ENCODE results near the gene HELZ. TPM values are rescaled to one million over a fixed set of nuclear protein-coding genes. Genes with fewer than 3 reads are reported as not detected.

HELZ gene
- total RNA-seq, 1 donor from 2014 or later: 86.0 TPM

DNA sequence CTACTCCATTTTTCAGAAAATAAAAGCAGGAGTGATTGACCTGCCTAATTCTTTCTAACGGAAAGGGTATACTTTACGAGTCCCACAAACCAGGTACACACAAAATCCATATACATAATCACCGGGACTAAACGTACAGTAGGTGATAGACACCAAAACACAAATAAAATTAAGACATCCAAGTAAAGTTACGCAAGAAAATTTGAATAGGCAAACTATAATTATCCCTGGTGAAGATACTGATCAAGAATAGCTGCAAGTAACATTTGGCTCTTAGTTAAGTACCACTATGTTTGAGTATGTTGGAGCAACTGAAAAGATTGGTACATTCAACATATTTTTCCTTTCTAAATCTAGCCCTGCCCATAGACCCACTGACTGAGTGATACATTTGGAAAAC lies 1.7 kb downstream of the HELZ start:
- DNase-seq (ENCODE audit: low spot score) (no peak), ATAC-seq (no peak)
- intact Hi-C loops (cut with DNase I): no loop called here

- DNase-seq (ENCODE audit: low spot score): no peak
- ATAC-seq: no peak
- intact Hi-C loops (cut with DNase I): no loop called here
Observed at GRCh38 chr17:67241719-67242341, 3.2 kb downstream of the HELZ start.

DNA sequence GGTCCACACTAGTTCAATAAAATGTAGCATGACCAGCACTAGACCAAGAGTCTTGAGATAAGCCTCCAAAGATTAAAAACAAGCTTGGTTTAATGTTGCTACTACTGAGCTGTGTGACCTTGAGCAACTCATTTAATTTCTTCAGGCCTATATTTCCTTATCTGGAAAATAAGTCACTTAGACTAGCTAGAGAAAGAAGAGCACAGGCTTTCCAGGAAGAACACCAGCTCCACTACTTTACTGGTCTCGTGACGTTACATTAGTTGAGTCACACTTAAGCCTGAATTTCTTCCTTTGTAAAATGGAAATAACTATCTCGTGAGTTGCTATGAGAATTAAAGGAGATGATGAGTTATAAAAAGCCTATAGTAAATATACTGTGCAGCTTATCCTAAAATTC lies 5.4 kb downstream of the HELZ start:
- peak; percentile 20 for ATAC-seq
- intact Hi-C loops (cut with DNase I): no loop called here
- DNase-seq (ENCODE audit: low spot score): no peak

DNA sequence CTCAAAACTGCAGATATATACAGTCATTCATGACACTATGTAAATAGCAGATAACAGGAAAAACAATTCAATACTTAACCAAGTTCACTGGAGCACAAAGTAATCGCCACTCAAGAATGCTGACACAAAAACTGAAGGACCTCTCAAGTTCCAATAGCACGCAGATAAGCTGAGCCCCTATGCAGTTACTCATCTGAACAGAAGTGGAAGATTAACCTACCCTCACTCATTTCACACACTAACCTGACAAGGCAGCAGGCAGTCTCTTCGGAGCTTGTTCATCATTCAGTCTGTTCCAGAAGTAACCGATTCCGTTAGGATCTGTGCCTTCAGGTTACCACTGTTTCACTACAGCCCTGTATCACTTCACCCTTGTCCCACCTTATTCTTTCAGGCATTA lies 6.0 kb downstream of the HELZ start:
- intact Hi-C loops (cut with DNase I): no loop called here
- no peak for DNase-seq (ENCODE audit: low spot score)
- no peak for ATAC-seq

DNA sequence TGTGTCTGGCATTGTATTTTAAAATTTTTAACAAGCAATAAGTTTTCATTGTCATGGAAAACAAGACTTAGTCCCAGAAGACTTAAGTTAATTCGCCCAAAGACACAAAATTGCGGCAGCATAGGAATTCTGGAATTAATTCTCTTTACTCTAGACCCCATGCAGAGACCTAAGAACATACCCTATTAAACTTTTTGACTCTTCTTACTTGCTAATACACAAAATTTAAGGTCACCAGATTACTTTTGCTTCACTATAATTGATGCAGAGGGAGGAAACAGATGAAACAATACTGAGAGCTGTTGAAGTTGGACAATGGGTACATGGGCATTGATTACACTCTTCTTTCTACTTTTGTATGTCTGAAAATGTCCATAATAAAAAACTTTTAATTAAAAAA lies 12.6 kb downstream of the HELZ start:
- no peak for DNase-seq (ENCODE audit: low spot score)
- ATAC-seq: no peak
- intact Hi-C loops (cut with DNase I): no loop called here

- ATAC-seq (no peak), DNase-seq (ENCODE audit: low spot score) (no peak)
- intact Hi-C loops (cut with DNase I): loop anchor here (10.0 kb wide), 1 partner anchor 65 kb away; no protein-coding TSS in a partner anchor
Observed at GRCh38 chr17:67229109-67229955, 15.7 kb downstream of the HELZ start.

DNA sequence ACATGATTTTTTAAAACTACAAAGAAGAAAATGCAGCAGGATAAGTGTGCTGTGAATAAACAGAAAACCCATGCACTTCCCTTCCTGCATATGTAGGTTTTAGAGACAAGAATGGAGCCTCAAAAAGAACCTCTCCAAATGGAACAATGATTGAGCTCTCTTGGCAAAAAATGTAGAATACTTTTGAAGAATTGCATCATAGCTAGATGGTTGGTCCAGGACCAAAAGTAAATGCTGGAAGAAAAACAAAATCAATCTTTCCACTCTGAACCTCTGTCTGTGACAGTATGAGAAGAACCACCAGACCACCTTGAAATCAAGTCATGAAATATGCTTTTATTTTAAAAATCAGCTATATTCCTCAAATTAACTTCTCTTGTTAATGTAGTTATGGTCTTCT lies 17.5 kb downstream of the HELZ start:
- ATAC-seq (no peak), DNase-seq (ENCODE audit: low spot score) (no peak)
- intact Hi-C loops (cut with DNase I): loop anchor here (10.0 kb wide), 1 partner anchor 67 kb away; no protein-coding TSS in a partner anchor

GRCh38 chr17:67225316-67225715 lies 19.7 kb downstream of the HELZ start:
- intact Hi-C loops (cut with DNase I): loop anchor here (10.0 kb wide), 1 partner anchor 69 kb away; no protein-coding TSS in a partner anchor
- ATAC-seq: no peak

GRCh38 chr17:67224736-67225135 lies 20.3 kb downstream of the HELZ start:
- DNase-seq (ENCODE audit: low spot score) (no peak), ATAC-seq (no peak)
- intact Hi-C loops (cut with DNase I): loop anchor here (10.0 kb wide), 1 partner anchor 70 kb away; no protein-coding TSS in a partner anchor

More at GRCh38 chr17:67225316-67225715, 19.7 kb downstream of the HELZ start:
- DNase-seq (ENCODE audit: low spot score): no peak

GRCh38 chr17:67223924-67224323 lies 21.1 kb downstream of the HELZ start:
- DNase-seq (ENCODE audit: low spot score): no peak
- ATAC-seq: no peak
- intact Hi-C loops (cut with DNase I): loop anchor here (10.0 kb wide), 1 partner anchor 71 kb away; no protein-coding TSS in a partner anchor

- DNase-seq (ENCODE audit: low spot score) (no peak), ATAC-seq (peak; percentile 75)
- intact Hi-C loops (cut with DNase I): loop anchor here (10.0 kb wide), 1 partner anchor 73 kb away; no protein-coding TSS in a partner anchor
Observed at GRCh38 chr17:67221062-67221998, 23.7 kb downstream of the HELZ start.

DNA sequence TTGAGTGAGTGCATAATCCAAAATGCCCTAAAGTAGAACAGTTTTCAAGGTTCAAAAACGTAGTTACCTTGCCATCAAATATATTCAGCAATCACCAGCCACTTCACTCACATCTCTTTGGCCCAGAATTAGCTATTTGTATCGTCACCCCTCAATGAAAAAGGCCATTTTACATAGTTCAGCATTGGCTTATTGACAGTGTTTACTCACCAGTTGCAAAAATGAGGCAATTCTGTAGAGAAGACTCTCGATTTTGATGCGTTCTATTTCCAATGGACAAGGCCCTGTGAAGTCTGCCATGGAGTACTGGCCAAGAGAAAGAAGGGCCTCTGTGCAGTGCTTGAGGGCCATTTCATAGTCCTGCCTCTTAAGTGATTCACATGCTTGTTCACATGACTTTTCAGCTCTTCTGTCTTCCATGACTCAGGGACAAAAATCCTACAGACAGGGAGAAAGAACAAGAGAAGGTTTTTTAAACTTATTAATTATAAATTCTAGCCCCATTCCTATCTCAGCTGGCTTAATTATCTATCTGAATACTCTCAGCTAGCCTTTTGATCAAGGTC lies 26.5 kb downstream of the HELZ start:
- intact Hi-C loops (cut with DNase I): no loop called here
- no peak for ATAC-seq
- no peak for DNase-seq (ENCODE audit: low spot score)

DNA sequence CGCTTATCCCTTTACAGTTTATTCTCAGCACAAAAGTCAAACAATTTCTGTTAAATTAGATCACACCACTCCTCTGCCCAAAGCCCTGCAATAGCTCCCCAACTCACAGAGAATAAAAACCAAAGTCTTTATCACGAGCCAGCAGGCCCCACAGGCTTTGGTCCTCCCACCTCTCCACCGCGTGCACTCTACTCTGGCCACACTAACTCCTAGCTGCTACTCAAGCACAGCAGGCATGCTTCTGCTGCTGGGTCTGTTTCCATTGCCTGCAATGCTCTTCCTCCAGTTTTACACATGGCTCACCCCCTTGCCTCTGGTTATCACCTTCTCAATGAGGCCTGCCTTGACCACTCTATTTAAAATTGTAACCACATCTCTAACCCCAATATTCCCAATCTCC lies 27.6 kb downstream of the HELZ start:
- DNase-seq (ENCODE audit: low spot score) (no peak), ATAC-seq (no peak)
- intact Hi-C loops (cut with DNase I): no loop called here

GRCh38 chr17:67216578-67217320 lies 28.2 kb downstream of the HELZ start:
- intact Hi-C loops (cut with DNase I): no loop called here
- ATAC-seq (no peak), DNase-seq (ENCODE audit: low spot score) (no peak)

DNA sequence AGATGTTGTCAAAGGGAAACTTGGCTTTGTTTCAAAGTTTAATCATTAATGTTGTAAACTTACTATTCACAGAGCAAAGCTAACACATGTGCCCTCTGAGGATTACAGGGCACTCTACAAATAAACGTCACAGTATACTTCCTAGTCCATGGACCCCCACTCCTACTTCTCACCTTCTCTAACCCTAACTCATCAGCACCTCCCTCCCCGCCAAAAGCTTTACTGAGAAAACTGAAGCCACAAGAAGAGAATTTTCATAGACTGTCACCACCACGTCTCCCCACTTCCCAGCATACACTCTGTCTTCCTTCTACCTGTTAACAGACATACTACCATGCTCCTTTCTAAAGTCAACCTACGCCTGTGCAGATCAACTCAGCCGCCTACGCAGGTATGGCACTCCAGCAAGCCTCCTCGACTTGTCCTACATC lies 29.0 kb downstream of the HELZ start:
- intact Hi-C loops (cut with DNase I): no loop called here
- ATAC-seq (no peak), DNase-seq (ENCODE audit: low spot score) (no peak)

GRCh38 chr17:67212714-67213417 lies 32.1 kb downstream of the HELZ start:
- no peak for DNase-seq (ENCODE audit: low spot score)
- intact Hi-C loops (cut with DNase I): no loop called here
- ATAC-seq: no peak

DNA sequence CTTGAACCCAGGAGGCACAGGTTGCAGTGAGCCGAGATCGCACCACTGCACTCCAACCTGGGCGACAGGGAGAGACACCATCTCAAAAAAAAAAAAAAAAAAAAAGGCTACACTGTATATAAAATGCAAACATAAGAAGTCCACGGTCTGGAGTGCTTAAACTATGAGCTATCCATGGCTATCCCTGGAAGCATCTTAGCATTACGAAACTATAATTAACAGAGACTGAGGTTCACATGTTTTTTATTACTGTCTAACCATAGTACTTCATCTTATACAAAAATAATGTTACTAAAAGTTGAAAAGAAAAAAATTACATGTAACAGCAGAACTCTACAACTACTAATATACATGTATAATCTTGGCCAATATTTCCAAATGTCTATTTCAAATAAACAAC lies 32.8 kb downstream of the HELZ start:
- intact Hi-C loops (cut with DNase I): no loop called here
- no peak for ATAC-seq
- no peak for DNase-seq (ENCODE audit: low spot score)

- DNase-seq (ENCODE audit: low spot score) (no peak), ATAC-seq (no peak)
- intact Hi-C loops (cut with DNase I): no loop called here
Observed at GRCh38 chr17:67211742-67212141, 33.3 kb downstream of the HELZ start.
